ENCODE results near the gene ESRRA. TPM values are rescaled to one million over a fixed set of nuclear protein-coding genes. Genes with fewer than 3 reads are reported as not detected.

The ESRRA gene
- total and polyA plus RNA-seq, 10 of the 15 experiments (the other 5 are each of a cell fraction or from before 2014, with no cell fraction given): 0.32 to 48.9 (median 12.6) TPM

GRCh38 chr11:64269540-64270220 is 35.6 kb upstream of the ESRRA start (continued):
- no peak for TF ChIP-seq TCF12 (IDR thresholded peaks at IDR 0.05; ENCODE audit: low read depth, low read length)
- TF ChIP-seq, protein P1, sequence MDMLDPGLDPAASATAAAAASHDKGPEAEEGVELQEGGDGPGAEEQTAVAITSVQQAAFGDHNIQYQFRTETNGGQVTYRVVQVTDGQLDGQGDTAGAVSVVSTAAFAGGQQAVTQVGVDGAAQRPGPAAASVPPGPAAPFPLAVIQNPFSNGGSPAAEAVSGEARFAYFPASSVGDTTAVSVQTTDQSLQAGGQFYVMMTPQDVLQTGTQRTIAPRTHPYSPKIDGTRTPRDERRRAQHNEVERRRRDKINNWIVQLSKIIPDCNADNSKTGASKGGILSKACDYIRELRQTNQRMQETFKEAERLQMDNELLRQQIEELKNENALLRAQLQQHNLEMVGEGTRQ (IDR thresholded peaks at IDR 0.05; ENCODE audit: borderline replicate concordance, low read depth, low read length): no peak
- peak in 1 of 3 experiments; percentile 32; a peak in 2 of 6 replicates for TF ChIP-seq CTCF (IDR thresholded peaks at IDR 0.05 in 2 of 3, conservative IDR thresholded peaks at IDR 0.05 in 1 of 3; ENCODE audit: control insufficient read depth in 2 of 3, extremely low read depth in 1 of 3, insufficient read depth in 1 of 3, low read depth in 3 of 3, low read length in 3 of 3)
- peak in 1 of 2 experiments; percentile 48; a peak in 1 of 4 replicates for TF ChIP-seq CEBPB (IDR thresholded peaks at IDR 0.05; ENCODE audit: borderline replicate concordance in 1 of 2, low read depth in 2 of 2, low read length in 2 of 2)
- TF ChIP-seq LARP7 (IDR thresholded peaks at IDR 0.05): peak; percentile 80; the same call in 1 of the 2 replicates
- TF ChIP-seq POLR2A (IDR thresholded peaks at IDR 0.05; ENCODE audit: low read depth, low read length): peak; percentile 77
- peak; percentile 23; the same call in 1 of the 2 replicates for TF ChIP-seq DPF2 (IDR thresholded peaks at IDR 0.05)
- peak; percentile 52; the same call in 1 of the 2 replicates for TF ChIP-seq SREBF2 (IDR thresholded peaks at IDR 0.05; ENCODE audit: low read length)
- TF ChIP-seq, protein P2, sequence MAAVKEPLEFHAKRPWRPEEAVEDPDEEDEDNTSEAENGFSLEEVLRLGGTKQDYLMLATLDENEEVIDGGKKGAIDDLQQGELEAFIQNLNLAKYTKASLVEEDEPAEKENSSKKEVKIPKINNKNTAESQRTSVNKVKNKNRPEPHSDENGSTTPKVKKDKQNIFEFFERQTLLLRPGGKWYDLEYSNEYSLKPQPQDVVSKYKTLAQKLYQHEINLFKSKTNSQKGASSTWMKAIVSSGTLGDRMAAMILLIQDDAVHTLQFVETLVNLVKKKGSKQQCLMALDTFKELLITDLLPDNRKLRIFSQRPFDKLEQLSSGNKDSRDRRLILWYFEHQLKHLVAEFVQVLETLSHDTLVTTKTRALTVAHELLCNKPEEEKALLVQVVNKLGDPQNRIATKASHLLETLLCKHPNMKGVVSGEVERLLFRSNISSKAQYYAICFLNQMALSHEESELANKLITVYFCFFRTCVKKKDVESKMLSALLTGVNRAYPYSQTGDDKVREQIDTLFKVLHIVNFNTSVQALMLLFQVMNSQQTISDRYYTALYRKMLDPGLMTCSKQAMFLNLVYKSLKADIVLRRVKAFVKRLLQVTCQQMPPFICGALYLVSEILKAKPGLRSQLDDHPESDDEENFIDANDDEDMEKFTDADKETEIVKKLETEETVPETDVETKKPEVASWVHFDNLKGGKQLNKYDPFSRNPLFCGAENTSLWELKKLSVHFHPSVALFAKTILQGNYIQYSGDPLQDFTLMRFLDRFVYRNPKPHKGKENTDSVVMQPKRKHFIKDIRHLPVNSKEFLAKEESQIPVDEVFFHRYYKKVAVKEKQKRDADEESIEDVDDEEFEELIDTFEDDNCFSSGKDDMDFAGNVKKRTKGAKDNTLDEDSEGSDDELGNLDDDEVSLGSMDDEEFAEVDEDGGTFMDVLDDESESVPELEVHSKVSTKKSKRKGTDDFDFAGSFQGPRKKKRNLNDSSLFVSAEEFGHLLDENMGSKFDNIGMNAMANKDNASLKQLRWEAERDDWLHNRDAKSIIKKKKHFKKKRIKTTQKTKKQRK (IDR thresholded peaks at IDR 0.05; ENCODE audit: low read depth, low read length): peak; percentile 33; the same call in 1 of the 2 replicates
- peak; percentile 89; the same call in 1 of the 2 replicates for TF ChIP-seq NBN (IDR thresholded peaks at IDR 0.05)
- TF ChIP-seq CREM (IDR thresholded peaks at IDR 0.05; ENCODE audit: low read depth): peak; percentile 93
- TF ChIP-seq, protein P3, sequence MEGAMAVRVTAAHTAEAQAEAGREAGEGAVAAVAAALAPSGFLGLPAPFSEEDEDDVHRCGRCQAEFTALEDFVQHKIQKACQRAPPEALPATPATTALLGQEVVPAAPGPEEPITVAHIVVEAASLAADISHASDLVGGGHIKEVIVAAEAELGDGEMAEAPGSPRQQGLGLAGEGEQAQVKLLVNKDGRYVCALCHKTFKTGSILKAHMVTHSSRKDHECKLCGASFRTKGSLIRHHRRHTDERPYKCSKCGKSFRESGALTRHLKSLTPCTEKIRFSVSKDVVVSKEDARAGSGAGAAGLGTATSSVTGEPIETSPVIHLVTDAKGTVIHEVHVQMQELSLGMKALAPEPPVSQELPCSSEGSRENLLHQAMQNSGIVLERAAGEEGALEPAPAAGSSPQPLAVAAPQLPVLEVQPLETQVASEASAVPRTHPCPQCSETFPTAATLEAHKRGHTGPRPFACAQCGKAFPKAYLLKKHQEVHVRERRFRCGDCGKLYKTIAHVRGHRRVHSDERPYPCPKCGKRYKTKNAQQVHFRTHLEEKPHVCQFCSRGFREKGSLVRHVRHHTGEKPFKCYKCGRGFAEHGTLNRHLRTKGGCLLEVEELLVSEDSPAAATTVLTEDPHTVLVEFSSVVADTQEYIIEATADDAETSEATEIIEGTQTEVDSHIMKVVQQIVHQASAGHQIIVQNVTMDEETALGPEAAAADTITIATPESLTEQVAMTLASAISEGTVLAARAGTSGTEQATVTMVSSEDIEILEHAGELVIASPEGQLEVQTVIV (IDR thresholded peaks at IDR 0.05; ENCODE audit: borderline replicate concordance, partially characterized antibody): peak; percentile 88
- TF ChIP-seq ZBTB33 (IDR thresholded peaks at IDR 0.05): no peak
- peak; percentile 100 for TF ChIP-seq YY1 (IDR thresholded peaks at IDR 0.05; ENCODE audit: low read depth, low read length)
- no peak for TF ChIP-seq SUZ12 (IDR thresholded peaks at IDR 0.05; ENCODE audit: unreplicated experiment)
- no peak for TF ChIP-seq JUND (IDR thresholded peaks at IDR 0.05; ENCODE audit: low read depth, low read length)
- no peak; the same call in 1 of the 2 replicates for TF ChIP-seq CHD2 (IDR thresholded peaks at IDR 0.05; ENCODE audit: borderline replicate concordance, low read depth, low read length)
- TF ChIP-seq BACH1 (IDR thresholded peaks at IDR 0.05; ENCODE audit: borderline replicate concordance): peak; percentile 74; the same call in 1 of the 2 replicates
- no peak for TF ChIP-seq NFYB (IDR thresholded peaks at IDR 0.05; ENCODE audit: insufficient read depth, low read depth, low read length)
- TF ChIP-seq BMI1 (IDR thresholded peaks at IDR 0.05; ENCODE audit: borderline replicate concordance): no peak
